Measurements from ENCODE around the gene DISC1. TPM values are rescaled to one million over a fixed set of nuclear protein-coding genes. Genes with fewer than 3 reads are reported as not detected.
A peak's percentile ranks its signal among the peaks of the same experiment; 100 is the strongest.

The DISC1 gene
- total RNA-seq, 1 experiment from 2014 or later = 13.5 TPM

GRCh38 chr1:231601824-231602672, 24.5 kb upstream of the DISC1 start:
- Mint-ChIP-seq H3K27me3 (ENCODE audit: insufficient read depth, unreplicated experiment) (no peaks in the 10 kb centered on the region), H3K9me3 (ENCODE audit: unreplicated experiment) (no peaks in the 10 kb centered on the region), H3K27ac (ENCODE audit: unreplicated experiment) (no peak overlapping the region), H3K36me3 (ENCODE audit: insufficient read depth, unreplicated experiment) (peaks cover 4% of the 10 kb centered on the region), H3K4me1 (ENCODE audit: low read depth, unreplicated experiment) (peaks cover 5% of the 10 kb centered on the region), H3K4me3 (ENCODE audit: unreplicated experiment) (no peak overlapping the region)
- Histone ChIP-seq H3K9me3 (no peaks in the 10 kb centered on the region), H3K4me3 (ENCODE audit: low read depth, low read length) (no peak overlapping the region), H3K4me1 (no peaks in the 10 kb centered on the region), H3K27me3 (replicated peaks; ENCODE audit: control insufficient read depth, insufficient read depth, low read length) (no peaks in the 10 kb centered on the region), H3K36me3 (ENCODE audit: control insufficient read depth, insufficient read depth, low read length) (no peaks in the 10 kb centered on the region)
- BruUV-seq (replicated peaks) = no TSS peak
- CTCF ChIA-PET = no interaction called here
- no peak for DNase-seq
- TF ChIP-seq CTCF (IDR thresholded peaks at IDR 0.05; ENCODE audit: insufficient read depth in 1 of 2, low read depth in 1 of 2, low read length in 1 of 2, severe bottlenecking in 1 of 2, unreplicated experiment in 1 of 2) = no peak
- intact Hi-C loops (cut with micrococcal nuclease; ENCODE audit: unreplicated experiment) = no loop called here
- POLR2A ChIA-PET = no interaction called here

GRCh38 chr1:231602673-231602984, 24.0 kb upstream of the DISC1 start:
- H3K4me1 Mint-ChIP-seq (ENCODE audit: low read depth, unreplicated experiment) = peaks cover 10% of the 10 kb centered on the region
- ChIA-PET CTCF (interaction anchor here (0.7 to 1.1 kb wide), 2 partner anchors 255 to 258 kb away, joined by 6 to 7 read pairs; no protein-coding TSS in a partner anchor), POLR2A (no interaction called here)
- no peaks in the 10 kb centered on the region for H3K27me3 Mint-ChIP-seq (ENCODE audit: insufficient read depth, unreplicated experiment)
- no peaks in the 10 kb centered on the region for H3K9me3 Mint-ChIP-seq (ENCODE audit: unreplicated experiment)
- Histone ChIP-seq H3K9me3 (no peaks in the 10 kb centered on the region), H3K4me1 (no peaks in the 10 kb centered on the region), H3K4me3 (ENCODE audit: low read depth, low read length) (no peak overlapping the region), H3K36me3 (ENCODE audit: control insufficient read depth, insufficient read depth, low read length) (no peaks in the 10 kb centered on the region), H3K27me3 (replicated peaks; ENCODE audit: control insufficient read depth, insufficient read depth, low read length) (no peaks in the 10 kb centered on the region)
- H3K27ac Mint-ChIP-seq (ENCODE audit: unreplicated experiment) = no peak overlapping the region
- peak overlapping the region; percentile 79 for H3K4me3 Mint-ChIP-seq (ENCODE audit: unreplicated experiment)
- TF ChIP-seq CTCF (IDR thresholded peaks at IDR 0.05; ENCODE audit: insufficient read depth in 1 of 2, low read depth in 1 of 2, low read length in 1 of 2, severe bottlenecking in 1 of 2, unreplicated experiment in 1 of 2) = no peak
- no TSS peak for BruUV-seq (replicated peaks)
- intact Hi-C loops (cut with micrococcal nuclease; ENCODE audit: unreplicated experiment) = no loop called here
- peaks cover 4% of the 10 kb centered on the region for H3K36me3 Mint-ChIP-seq (ENCODE audit: insufficient read depth, unreplicated experiment)
- DNase-seq = no peak

GRCh38 chr1:231603598-231604275, 22.9 kb upstream of the DISC1 start:
- Mint-ChIP-seq H3K4me3 (ENCODE audit: unreplicated experiment) (peak overlapping the region; percentile 79), H3K27ac (ENCODE audit: unreplicated experiment) (peak overlapping the region; percentile 61), H3K4me1 (ENCODE audit: low read depth, unreplicated experiment) (peaks cover 10% of the 10 kb centered on the region), H3K36me3 (ENCODE audit: insufficient read depth, unreplicated experiment) (peaks cover 4% of the 10 kb centered on the region), H3K27me3 (ENCODE audit: insufficient read depth, unreplicated experiment) (no peaks in the 10 kb centered on the region), H3K9me3 (ENCODE audit: unreplicated experiment) (no peaks in the 10 kb centered on the region)
- H3K36me3 ChIP-seq (ENCODE audit: control insufficient read depth, insufficient read depth, low read length) = no peaks in the 10 kb centered on the region
- H3K27me3 ChIP-seq (replicated peaks; ENCODE audit: control insufficient read depth, insufficient read depth, low read length) = no peaks in the 10 kb centered on the region
- intact Hi-C loops (cut with micrococcal nuclease; ENCODE audit: unreplicated experiment) = loop anchor here (1.0 kb wide), 2 partner anchors 53 to 245 kb away; no protein-coding TSS in a partner anchor
- peak overlapping the region; percentile 38 for H3K4me3 ChIP-seq (ENCODE audit: low read depth, low read length)
- no TSS peak for BruUV-seq (replicated peaks)
- no peaks in the 10 kb centered on the region for H3K4me1 ChIP-seq
- POLR2A ChIA-PET = interaction anchor here (0.6 kb wide), 2 partner anchors 735 to 1788 kb away, joined by 3 to 8 read pairs; no protein-coding TSS in a partner anchor
- CTCF ChIA-PET = interaction anchor here (0.7 to 1.1 kb wide), 2 partner anchors 256 to 259 kb away, joined by 6 to 7 read pairs; no protein-coding TSS in a partner anchor
- TF ChIP-seq CTCF (IDR thresholded peaks at IDR 0.05; ENCODE audit: insufficient read depth in 1 of 2, low read depth in 1 of 2, low read length in 1 of 2, severe bottlenecking in 1 of 2, unreplicated experiment in 1 of 2) = peak; percentile 54 to 77
- peak; percentile 56 to 69 for DNase-seq
- H3K9me3 ChIP-seq = no peaks in the 10 kb centered on the region

All from Caco-2 (cell line).